Activated CD8-positive, alpha-beta memory T cell treated with anti-CD3 and anti-CD28 coated beads, Interleukin-2, amount 50 U/mL, for 24 hours (primary cell): ENCODE measurements around the gene CEACAM18.
"Not testable (repeated sequence)": the region's sequence is repeated elsewhere in the genome, so short reads cannot be mapped to it uniquely, and the experiment has no call there.

Source experiments
- DNase-seq: peaks from one replicate; pipeline ENCODE4 v3.0.0-alpha.2; 2020; ENCODE audit errors: extremely low read depth

CEACAM18 gene

DNA sequence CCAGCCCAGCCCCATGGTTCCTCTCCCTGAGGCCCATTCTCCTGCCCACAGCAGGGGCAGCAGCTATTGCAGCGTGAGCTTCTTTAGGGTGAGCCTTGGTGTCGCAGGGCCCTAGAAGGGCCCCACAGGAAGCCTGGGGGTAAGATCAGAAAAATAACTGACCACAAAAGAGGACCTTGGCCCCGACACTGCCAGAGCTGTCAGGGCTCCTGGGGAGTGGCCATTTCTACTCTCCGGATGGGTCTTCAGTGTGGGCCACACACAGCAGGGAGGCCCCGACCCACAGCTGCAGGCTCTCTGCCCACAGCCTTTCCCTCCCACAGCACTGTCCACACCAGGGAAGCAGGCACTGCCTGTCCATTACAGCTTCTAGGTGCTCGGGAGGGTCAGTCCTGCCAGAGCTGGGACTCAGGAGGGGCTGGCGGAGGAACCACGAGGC, 16.6 kb upstream of the CEACAM18 start:
- no peak for DNase-seq

DNA sequence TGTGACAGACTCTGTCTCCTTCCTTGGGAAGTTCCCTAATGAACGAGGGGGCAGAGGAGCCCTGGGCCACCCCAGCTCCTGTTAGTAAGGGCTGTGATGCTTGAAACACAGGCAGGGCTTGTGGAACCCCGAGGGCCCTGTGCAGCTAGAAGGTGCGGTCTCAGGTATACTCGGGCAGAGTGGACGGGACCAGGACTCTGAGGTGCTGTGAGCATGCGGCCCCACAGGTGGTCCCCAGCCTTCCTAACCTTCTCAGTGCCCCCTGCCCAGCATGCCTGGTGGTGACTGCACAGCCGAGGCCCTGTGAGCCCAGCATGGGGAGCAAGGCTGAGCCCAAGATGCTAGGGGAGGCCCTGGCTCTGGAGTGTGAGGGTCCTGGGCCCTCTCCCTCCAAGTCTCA, 16.1 kb upstream of the CEACAM18 start:
- no peak for DNase-seq

GRCh38 chr19:51462681-51463080, 15.7 kb upstream of the CEACAM18 start:
- DNase-seq = no peak

DNA sequence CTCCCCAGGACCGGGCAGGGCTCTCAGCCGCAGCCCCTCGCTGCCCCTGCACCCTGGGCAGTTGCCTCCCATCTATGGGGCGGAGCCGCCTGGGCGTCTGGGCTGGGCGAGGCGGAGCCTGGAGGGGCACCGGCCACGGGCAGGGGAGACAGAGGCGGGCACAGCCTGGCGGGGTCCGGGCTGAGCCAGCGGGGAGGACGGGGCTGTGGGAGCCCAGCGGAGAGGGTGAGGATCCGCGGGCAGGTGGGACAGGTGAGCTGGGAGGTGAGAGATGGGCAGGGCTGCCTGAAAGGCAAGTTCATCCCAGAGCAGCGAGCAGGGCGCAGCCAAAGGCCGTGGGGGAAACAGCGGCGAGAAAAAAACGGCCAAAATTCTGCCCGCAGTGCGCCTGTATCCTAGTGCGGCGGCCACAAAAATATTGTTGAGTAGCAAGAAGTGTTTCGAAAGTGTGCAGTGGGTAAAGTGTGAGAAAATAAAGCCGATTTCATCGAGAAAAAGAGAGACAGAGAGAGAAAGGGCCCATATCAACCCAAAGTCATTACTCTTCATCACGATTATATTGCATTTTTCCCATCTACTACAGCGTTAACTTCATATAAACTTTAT, 14.3 kb upstream of the CEACAM18 start:
- DNase-seq = not testable (repeated sequence)

- no peak for DNase-seq
Measured at GRCh38 chr19:51466723-51467122, 11.6 kb upstream of the CEACAM18 start.

GRCh38 chr19:51467864-51468544, 10.3 kb upstream of the CEACAM18 start:
- DNase-seq = no peak

DNA sequence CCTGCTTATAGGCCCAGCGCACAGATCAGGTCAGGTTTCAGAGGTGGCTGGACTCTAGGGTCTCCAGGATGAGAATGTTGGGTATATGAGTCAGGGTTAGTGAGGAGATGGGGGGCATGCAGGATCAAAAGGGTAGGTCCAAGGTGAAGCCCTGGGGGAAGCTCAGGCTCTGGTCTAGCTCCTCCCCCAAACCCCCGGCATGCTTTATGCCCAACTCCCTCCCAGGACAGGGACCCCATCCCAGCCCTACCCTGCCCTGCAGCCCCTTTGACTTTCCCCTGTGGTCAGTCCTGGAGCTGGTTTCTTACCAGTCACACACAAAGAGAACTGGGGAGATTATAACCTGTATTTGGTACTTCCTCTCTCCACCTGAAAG, 9.8 kb upstream of the CEACAM18 start:
- DNase-seq = no peak

DNA sequence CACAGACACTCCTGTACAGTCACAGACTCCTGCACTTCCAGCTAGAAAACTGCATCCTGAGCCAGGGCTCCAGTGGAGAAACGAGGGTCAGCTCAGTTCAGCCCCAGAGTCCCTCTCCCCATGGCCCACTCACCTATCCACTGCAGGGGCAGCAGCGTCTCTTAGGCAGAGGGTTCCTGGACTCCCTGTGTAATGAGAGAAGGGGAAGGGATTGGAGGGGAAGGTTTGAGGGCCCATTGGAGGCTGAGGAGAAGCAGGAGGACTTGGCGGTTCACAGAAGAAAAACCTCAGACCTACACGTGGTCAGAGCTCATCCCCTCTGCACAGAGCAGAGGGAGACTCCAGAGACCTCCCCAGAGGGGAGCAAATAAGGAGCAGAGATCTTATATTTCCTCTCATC, 9.2 kb upstream of the CEACAM18 start:
- DNase-seq = no peak

- DNase-seq = no peak
Measured at GRCh38 chr19:51469629-51470028, 8.7 kb upstream of the CEACAM18 start.

GRCh38 chr19:51470966-51471365, 7.4 kb upstream of the CEACAM18 start:
- no peak for DNase-seq

DNA sequence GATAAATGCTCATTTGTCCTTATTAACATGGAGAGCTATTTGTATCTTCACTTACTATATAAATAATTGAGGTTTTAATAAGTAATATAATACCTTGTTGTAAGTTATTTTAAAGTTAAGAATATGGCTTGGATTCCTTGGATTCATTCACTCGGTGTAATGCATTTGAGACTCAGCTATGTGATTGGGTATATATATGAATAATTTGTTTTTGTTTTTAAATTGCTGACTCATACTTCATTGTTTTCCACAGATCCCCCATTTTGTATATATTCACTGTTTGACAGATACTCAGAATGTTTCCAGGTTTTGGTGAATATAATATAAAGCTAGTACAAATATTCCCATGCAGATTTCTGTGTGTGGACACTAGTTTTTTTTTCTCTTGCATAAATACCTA, 6.8 kb upstream of the CEACAM18 start:
- DNase-seq = no peak

DNA sequence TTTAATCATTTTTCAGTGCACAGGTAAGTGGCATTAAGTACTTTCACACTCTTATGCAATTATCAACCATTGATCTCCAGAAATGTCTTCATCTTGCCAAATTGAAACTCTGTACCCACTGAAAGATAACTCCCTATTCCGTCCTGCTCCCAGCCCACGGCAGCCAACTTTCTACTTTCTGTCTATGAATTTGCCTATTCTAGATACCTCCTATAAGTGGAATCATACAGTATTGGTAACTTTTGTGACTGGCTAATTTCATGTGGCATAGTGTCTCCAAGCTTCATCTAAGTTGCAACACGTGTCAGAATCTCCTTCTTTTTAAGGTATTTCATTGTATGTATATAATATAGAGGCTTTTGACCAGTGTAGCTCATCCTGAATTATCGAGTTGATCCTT, 5.7 kb upstream of the CEACAM18 start:
- no peak for DNase-seq

DNA sequence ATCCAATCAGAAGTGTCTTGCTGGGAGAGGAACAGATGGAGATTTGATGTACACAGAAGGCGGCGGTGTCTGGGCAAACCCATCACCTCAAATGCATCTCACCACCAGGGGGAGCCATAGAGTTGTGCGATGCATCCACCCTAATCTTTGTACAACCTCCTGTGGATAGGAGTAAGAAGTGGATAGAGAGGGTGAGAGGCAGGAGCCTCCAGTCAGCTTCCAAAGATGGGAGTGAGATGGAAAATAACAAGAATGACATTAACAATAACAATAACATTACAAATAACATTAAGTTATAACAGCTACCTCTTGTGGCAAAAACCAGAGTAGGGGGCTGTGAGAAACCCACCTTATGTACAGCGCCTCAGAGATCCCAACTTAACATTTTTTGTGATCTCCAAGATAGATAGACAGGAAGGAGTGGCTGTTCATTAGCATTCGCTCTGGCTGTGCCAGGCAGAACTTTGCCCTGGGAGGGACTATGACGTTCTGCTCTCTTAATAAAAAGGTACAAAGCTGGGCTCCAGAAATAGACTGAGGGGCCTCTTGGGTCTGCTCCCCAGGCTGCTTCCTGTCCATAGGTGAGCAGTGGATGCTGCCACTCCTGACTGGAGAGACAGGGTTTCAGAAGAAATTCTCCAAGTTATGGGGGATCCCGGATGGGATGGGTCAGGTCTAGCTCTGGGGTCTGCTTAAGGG, 5.2 kb upstream of the CEACAM18 start:
- DNase-seq = peak; percentile 78

DNA sequence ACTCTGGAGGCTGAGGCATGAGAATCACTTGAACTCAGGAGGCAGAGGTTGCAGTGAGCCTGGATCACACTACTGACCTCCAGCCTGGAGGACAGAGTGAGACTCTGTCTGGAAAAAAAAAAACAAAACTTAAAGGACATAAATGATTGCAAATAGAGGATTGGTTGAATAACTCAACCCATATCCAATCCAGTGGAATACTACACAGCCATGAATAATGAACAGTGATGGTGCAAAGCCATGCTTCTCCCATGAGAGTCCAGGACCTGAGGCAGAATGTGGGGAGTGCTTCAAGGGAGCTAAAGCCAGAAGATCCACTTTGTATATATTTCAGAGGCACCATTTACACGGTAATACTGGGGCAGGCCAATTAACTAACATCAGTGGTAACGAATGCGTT, 2.2 kb upstream of the CEACAM18 start:
- DNase-seq = no peak

GRCh38 chr19:51477344-51477743, 995 bp upstream of the CEACAM18 start:
- DNase-seq = no peak

GRCh38 chr19:51479531-51480331, 1.4 kb downstream of the CEACAM18 start:
- DNase-seq = no peak

DNA sequence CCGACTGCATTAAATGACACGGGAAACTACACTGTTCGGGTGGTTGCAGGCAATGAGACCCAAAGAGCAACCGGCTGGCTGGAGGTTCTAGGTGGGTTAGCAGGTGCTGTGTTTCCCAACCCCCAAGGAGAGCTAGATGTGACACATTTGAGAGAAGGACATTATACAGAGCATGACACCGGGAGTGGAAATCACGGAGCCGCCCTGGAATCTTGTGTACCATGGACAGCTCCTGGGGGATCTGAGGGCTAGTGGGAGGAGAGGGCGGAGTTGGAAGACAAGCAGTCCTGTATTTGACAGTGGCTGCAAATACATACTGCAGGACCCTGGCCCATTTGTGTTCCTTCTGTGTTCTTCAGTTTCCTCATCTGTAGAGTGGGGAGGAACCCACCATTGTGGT, 2.3 kb downstream of the CEACAM18 start:
- no peak for DNase-seq

- no peak for DNase-seq
Measured at GRCh38 chr19:51485960-51486660, 7.8 kb downstream of the CEACAM18 start.

DNA sequence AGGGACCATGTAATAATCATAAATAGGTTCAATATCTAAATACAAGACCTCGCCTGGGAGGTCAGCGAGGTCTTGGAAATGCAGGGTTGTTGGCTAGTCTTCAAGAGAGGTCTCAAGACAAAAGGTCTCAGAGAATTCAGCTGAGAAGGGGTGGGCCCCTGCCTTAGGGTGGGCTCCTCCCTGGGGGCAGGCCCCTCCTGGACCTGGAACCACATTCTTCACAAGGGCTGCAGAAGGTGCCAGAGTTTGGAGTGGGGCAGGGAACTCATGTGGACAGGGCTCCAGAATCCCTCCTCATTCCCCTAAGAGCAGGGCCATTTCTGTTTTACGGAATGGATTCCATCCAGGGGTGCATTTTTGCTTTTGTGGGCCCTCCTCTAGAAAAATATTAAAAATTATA, 10.2 kb downstream of the CEACAM18 start:
- DNase-seq = no peak

DNA sequence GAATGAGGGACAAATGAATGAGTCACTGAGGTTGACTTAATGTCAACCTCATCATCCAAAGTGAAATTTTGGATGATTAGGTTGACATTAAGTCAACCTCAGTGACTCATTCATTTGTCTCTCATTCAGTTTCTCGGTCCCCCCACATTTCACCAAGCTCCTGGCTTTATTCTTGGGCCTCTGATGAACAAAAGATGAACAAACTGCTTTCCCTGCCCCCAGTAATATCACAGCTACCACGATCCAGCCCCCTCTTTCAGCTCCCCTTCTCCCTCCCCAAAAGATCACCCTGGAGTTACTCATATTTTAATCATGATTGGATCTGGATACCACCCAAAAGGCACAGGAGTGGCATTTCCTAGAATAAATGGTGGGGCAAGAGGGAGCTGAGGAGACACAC, 10.8 kb downstream of the CEACAM18 start:
- no peak for DNase-seq

DNA sequence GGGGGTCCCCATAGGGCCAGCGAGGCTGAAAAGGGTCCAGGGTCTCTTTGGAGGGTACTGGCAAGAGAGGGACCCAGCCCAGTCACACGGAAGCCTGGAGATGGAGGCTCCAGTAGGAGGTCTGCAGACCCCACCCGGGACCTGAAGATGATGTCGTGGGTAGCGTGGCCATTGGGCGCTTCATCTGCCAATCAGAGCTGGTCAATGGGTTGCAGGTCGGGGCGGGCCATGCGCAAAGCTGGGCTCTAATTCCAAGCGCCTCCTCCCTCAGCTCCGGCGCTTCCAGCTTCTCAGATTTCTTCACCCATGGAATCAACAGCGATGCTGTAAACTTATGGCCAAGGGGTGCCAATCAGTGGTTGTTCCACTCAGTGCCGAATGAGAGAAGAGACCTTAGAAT, 12.3 kb downstream of the CEACAM18 start:
- no peak for DNase-seq

GRCh38 chr19:51491586-51491985, 13.2 kb downstream of the CEACAM18 start:
- DNase-seq = no peak
